ENCODE results near the gene MPHOSPH6. TPM values are rescaled to one million over a fixed set of nuclear protein-coding genes. Genes with fewer than 3 reads are reported as not detected.
"Not testable (repeated sequence)": the region's sequence is repeated elsewhere in the genome, so short reads cannot be mapped to it uniquely, and the experiment has no call there.

MPHOSPH6 gene
- total RNA-seq, 2 experiments from 2014 or later = 39.8 to 41.0 TPM

- Mint-ChIP-seq H3K27me3 (peaks cover 6% of the 10 kb centered on the region), H3K27ac (no peak overlapping the region), H3K4me1 (no peaks in the 10 kb centered on the region), H3K9me3 (no peaks in the 10 kb centered on the region), H3K4me3 (no peak overlapping the region), H3K36me3 (no peaks in the 10 kb centered on the region)
- no peak for DNase-seq
These were observed 53.5 kb downstream of the MPHOSPH6 start for GRCh38 chr16:82116535-82116934.

- peaks cover 6% of the 10 kb centered on the region for H3K27me3 Mint-ChIP-seq
- no peak for DNase-seq
- no peaks in the 10 kb centered on the region for H3K9me3 Mint-ChIP-seq
- H3K36me3 Mint-ChIP-seq = no peaks in the 10 kb centered on the region
- peaks cover 8% of the 10 kb centered on the region for H3K4me1 Mint-ChIP-seq
- no peak overlapping the region for H3K27ac Mint-ChIP-seq
- H3K4me3 Mint-ChIP-seq = no peak overlapping the region
These were observed 56.3 kb downstream of the MPHOSPH6 start for GRCh38 chr16:82113741-82114140.

DNA sequence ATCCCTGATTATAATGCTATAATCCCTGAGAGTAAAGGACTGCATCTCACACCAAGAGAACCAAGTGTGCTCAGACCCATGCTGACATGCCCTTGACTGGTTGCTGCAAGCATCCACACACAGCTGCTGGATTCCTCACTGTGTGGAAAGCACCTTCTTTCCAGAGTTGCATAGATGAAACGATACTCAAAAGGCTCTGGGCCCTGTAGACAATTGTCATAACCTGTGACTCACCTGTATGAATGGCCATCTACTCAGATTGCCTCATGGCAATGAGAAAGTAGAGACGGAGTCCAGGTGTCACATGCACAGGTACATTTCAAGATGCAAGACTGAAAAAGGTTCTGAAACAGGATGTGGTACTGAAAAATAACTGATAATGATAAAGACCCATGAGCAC lies 58.1 kb downstream of the MPHOSPH6 start:
- no peaks in the 10 kb centered on the region for H3K36me3 Mint-ChIP-seq
- H3K4me3 Mint-ChIP-seq = no peak overlapping the region
- no peaks in the 10 kb centered on the region for H3K9me3 Mint-ChIP-seq
- H3K27me3 Mint-ChIP-seq = peaks cover 6% of the 10 kb centered on the region
- no peak for DNase-seq
- peaks cover 10% of the 10 kb centered on the region for H3K4me1 Mint-ChIP-seq
- H3K27ac Mint-ChIP-seq = no peak overlapping the region

GRCh38 chr16:82109266-82109665 lies 60.8 kb downstream of the MPHOSPH6 start:
- H3K27me3 Mint-ChIP-seq = peaks cover 13% of the 10 kb centered on the region
- not testable (repeated sequence) for H3K27ac Mint-ChIP-seq, DNase-seq, H3K4me3 Mint-ChIP-seq, H3K36me3 Mint-ChIP-seq, H3K9me3 Mint-ChIP-seq
- peaks cover 15% of the 10 kb centered on the region for H3K4me1 Mint-ChIP-seq

GRCh38 chr16:82108774-82109173 lies 61.2 kb downstream of the MPHOSPH6 start:
- H3K9me3 Mint-ChIP-seq = no peaks in the 10 kb centered on the region
- no peak for DNase-seq
- peaks cover 15% of the 10 kb centered on the region for H3K4me1 Mint-ChIP-seq
- no peak overlapping the region for H3K4me3 Mint-ChIP-seq
- peak overlapping the region; percentile 1 for H3K27ac Mint-ChIP-seq
- no peaks in the 10 kb centered on the region for H3K36me3 Mint-ChIP-seq
- H3K27me3 Mint-ChIP-seq = peaks cover 12% of the 10 kb centered on the region

GRCh38 chr16:82108100-82108499 lies 61.9 kb downstream of the MPHOSPH6 start:
- Mint-ChIP-seq H3K4me3 (no peak overlapping the region), H3K36me3 (no peaks in the 10 kb centered on the region), H3K9me3 (no peaks in the 10 kb centered on the region), H3K27ac (no peak overlapping the region), H3K27me3 (peaks cover 7% of the 10 kb centered on the region), H3K4me1 (peaks cover 15% of the 10 kb centered on the region)
- no peak for DNase-seq

GRCh38 chr16:82105107-82105506 lies 64.9 kb downstream of the MPHOSPH6 start:
- Mint-ChIP-seq H3K36me3 (no peaks in the 10 kb centered on the region), H3K27me3 (peaks cover 7% of the 10 kb centered on the region), H3K27ac (no peak overlapping the region), H3K4me1 (peaks cover 15% of the 10 kb centered on the region), H3K9me3 (no peaks in the 10 kb centered on the region), H3K4me3 (no peak overlapping the region)
- DNase-seq = no peak

Other genes with a start within 250 kb of the MPHOSPH6 start
- 10 to 100 TPM; 11.4 to 12.5 TPM for gene SDR42E1, start 158.8 kb downstream of the MPHOSPH6 start, total RNA-seq
- not detected for gene HSD17B2, start 135.0 kb downstream of the MPHOSPH6 start, total RNA-seq